Suppressor macrophage treated with lipopolysaccharide for 4 hours (primary cell): ENCODE results near the gene MRPL54.

ENCODE experiments used
- DNase-seq: peaks from one replicate; pipeline ENCODE4 v3.0.0-alpha.2; 2020

MRPL54 gene

GRCh38 chr19:3770136-3770999 is 7.9 kb downstream of the MRPL54 start:
- no peak for DNase-seq

- DNase-seq, result no peak
These were observed 8.8 kb downstream of the MRPL54 start for GRCh38 chr19:3771000-3771905.

- DNase-seq, result no peak
These were observed 9.5 kb downstream of the MRPL54 start, which contains the start of gene RAX2 for GRCh38 chr19:3771906-3772455. Gene RAX2 (minus strand): TSS chr19:3772228. CDS start chr19:3771742, 486 bp downstream.

- no peak for DNase-seq
These were observed 11.5 kb downstream of the MRPL54 start for GRCh38 chr19:3773814-3774515.

- DNase-seq, result no peak
These were observed 12.3 kb downstream of the MRPL54 start for GRCh38 chr19:3774621-3775373.

GRCh38 chr19:3775374-3775711 is 12.9 kb downstream of the MRPL54 start:
- DNase-seq, result no peak

- no peak for DNase-seq
These were observed 13.3 kb downstream of the MRPL54 start for GRCh38 chr19:3775831-3776230.

- no peak for DNase-seq
These were observed 14.1 kb downstream of the MRPL54 start for GRCh38 chr19:3776479-3777040.

DNA sequence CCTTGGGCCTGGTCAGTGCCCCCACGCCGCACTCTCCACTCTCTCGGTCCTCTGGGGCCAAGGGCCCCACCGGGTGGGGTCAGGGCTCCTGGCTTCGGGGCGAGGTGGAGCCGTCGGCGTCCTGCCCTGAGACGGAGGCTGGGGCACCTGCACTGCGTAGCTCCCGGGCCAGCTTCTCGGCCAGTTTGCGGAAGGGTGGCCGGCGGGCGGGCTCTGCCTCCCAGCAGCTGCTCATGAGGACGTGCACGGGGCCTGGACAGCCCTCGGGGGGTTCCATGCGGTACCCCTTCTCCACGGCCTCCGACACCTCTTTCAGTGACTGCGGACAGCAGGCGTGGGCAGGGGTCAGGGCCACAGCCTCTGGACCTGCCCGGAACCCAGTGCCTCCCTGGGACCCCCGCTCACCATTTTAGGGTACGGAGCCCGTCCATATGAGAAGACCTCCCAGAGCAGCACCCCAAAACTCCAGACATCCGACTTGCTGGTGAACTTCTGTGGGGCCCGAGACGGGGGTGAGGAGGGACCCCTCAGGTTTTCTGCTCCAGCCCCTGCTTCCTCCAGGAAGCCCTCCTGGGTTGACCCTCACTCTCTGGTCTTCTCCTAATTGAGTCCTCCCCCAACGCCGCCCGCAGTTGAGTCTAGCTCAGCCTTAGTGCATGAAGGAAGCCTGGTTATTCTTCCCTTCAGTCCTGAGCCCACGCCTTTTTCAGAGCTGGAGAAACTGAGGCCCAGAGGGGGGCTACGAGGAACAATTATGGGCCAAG is 15.8 kb downstream of the MRPL54 start:
- DNase-seq, result no peak

- no peak for DNase-seq
These were observed 16.6 kb downstream of the MRPL54 start for GRCh38 chr19:3778899-3779723.

DNA sequence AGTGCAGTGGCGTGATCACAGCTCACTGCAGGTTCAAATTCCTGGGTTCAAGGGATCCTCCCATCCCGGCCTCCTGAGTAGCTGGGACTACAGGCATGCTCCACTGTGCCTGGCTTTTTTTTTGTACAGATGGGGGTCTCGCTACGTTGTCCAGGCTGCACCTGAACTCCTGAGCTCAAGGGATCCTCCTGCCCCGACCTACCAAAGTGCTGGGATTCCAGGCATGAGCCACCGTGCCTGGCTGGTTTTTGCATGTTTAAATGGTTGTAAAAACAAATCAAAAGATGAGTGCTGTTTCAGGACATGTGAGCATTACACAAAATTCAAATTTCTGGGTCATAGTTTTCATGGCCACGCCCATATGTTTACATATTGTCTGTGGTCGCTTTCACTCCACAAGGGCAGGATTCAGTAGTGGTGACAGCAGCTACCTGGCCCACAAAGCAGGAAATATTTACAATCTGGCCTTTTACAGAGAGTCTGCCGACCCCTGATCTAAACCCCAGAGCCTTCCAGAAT is 18.4 kb downstream of the MRPL54 start:
- no peak for DNase-seq

DNA sequence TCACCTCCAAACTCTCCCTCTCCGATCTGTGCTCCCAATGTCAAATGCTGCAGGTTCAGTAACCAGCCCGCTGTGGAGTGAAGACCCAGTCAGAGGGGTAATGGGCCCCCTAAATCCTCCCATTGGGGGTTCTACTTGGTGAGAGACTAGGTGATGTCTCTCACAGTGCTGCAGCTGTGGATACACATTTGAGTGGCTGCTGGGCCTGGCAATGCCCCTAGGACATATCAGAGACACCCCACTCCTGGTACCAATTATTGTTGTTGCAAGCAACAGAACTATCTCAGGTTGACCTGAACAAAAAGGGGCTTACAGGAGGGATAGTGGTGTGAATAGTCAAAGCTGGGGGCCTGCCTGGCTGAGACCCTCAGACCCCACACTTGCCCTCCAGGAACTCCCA is 19.1 kb downstream of the MRPL54 start:
- no peak for DNase-seq

DNA sequence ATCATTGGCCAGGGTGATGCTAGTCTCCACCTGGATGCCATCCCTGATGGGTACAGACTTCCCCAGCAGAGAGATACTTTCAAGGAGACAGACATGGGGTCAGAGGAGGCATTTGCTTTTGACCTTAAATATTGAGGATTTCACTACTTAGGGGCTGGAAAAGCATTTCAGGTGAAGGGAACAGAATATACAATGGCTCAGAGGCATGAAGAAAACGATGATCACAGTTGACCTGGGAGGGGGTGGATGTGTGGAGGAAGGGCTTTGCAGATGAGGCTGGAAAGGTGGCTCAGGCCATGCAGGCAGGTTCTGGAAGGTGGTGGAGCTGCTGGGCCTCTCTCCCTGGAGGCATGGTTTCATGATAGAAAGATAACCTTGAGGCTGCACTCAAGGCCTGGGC is 19.8 kb downstream of the MRPL54 start:
- DNase-seq, result no peak

DNA sequence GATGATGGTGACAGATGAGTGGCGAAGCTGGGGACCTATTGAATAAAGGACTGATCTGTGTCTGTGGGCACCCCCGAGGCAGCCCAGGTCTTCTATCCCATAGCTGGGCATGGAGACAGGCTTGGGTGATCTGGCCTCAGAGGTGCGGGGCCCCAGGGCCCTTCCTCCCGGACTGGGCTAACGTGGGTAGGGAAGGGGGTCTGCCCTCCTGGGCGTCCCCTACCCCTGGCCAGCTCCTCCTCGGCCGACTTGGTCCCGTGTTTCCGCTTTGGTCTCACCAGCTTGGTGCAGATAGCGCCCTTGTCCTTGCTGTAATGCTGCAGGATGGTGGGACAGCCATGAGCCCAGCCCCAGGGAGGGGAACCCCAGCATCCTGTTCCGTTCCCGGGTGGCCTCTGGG is 20.4 kb downstream of the MRPL54 start:
- no peak for DNase-seq

GRCh38 chr19:3783660-3784584 is 21.4 kb downstream of the MRPL54 start:
- DNase-seq, result no peak

DNA sequence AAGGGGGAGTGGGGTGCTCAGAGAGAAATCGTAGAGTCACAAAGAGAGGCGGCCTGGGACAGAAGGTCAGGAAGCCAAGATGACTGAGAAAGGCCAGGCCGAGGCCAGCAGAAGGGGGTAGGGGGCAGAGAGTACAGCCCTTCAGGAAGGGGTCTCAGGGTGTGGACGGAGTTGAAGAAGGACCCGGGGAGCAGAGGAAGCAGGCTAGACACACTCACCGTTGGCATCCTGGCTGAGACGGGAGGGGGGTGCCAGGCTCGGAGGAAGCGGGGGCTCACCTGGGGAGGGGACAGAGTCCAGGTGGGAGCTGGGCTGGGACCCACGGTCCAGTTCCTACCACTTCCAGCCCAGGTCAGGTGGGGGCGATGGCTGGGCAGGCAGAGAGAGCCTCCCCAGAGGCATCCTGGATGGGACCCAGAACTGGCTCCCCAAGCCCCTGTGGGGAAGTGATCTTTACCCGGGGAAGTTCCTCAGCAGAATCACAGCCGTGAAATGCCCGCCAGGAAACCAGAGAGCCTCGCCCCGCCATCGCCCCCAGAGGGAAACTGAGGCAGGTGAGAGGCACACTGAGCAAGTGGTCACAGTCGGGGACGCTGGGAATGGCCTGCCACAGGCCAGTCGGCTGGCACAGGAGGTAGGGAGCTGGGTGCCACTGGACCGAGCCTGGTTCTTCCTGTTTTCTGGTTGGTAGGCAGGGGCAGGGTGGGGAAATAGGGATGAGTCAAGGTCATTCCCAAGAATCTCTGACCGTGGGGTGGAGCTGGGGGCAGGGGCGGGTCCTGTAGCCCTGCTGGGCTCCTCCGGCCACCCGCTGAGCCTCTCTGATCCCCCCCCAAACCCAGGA is 22.3 kb downstream of the MRPL54 start:
- DNase-seq, result peak; percentile 81

GRCh38 chr19:3785451-3785937 is 23.0 kb downstream of the MRPL54 start:
- DNase-seq, result no peak
